Measurements from ENCODE around the gene LHX5.
"Not testable (repeated sequence)": the region's sequence is repeated elsewhere in the genome, so short reads cannot be mapped to it uniquely, and the experiment has no call there.

The LHX5 gene

GRCh38 chr12:113471619-113472171, at the start of gene LHX5:
Gene LHX5 (minus strand): TSS chr12:113471871. CDS start chr12:113471498, 373 bp downstream.
- DNase-seq, result no peak

GRCh38 chr12:113519464-113520307, 48.0 kb upstream of the LHX5 start:
- no peak for DNase-seq

- no peak for DNase-seq
Observed at GRCh38 chr12:113515082-113515856, 43.6 kb upstream of the LHX5 start.

- no peak for DNase-seq
Observed at GRCh38 chr12:113514602-113515001, 42.9 kb upstream of the LHX5 start.

GRCh38 chr12:113512568-113512967, 40.9 kb upstream of the LHX5 start:
- no peak for DNase-seq

- DNase-seq, result no peak
Observed at GRCh38 chr12:113506867-113507266, 35.2 kb upstream of the LHX5 start.

GRCh38 chr12:113505941-113506340, 34.3 kb upstream of the LHX5 start:
- DNase-seq, result no peak

GRCh38 chr12:113504917-113505316, 33.2 kb upstream of the LHX5 start:
- DNase-seq, result no peak

GRCh38 chr12:113500782-113501311, 29.2 kb upstream of the LHX5 start:
- DNase-seq, result no peak

GRCh38 chr12:113500306-113500675, 28.6 kb upstream of the LHX5 start:
- no peak for DNase-seq

GRCh38 chr12:113498490-113498889, 26.8 kb upstream of the LHX5 start:
- DNase-seq, result no peak

GRCh38 chr12:113497693-113498092, 26.0 kb upstream of the LHX5 start:
- DNase-seq, result no peak

- not testable (repeated sequence) for DNase-seq
Observed at GRCh38 chr12:113495941-113496340, 24.3 kb upstream of the LHX5 start.

GRCh38 chr12:113488322-113488721, 16.7 kb upstream of the LHX5 start:
- DNase-seq, result no peak

- no peak for DNase-seq
Observed at GRCh38 chr12:113486722-113487121, 15.1 kb upstream of the LHX5 start.

GRCh38 chr12:113485330-113485729, 13.7 kb upstream of the LHX5 start:
- DNase-seq, result no peak

GRCh38 chr12:113482334-113482733, 10.7 kb upstream of the LHX5 start:
- DNase-seq, result no peak

GRCh38 chr12:113480336-113480971, 8.8 kb upstream of the LHX5 start:
- DNase-seq, result no peak

GRCh38 chr12:113479590-113480335, 8.1 kb upstream of the LHX5 start:
- DNase-seq, result no peak

- no peak for DNase-seq
Observed at GRCh38 chr12:113479216-113479589, 7.5 kb upstream of the LHX5 start.

GRCh38 chr12:113478351-113479011, 6.8 kb upstream of the LHX5 start:
- DNase-seq, result no peak

GRCh38 chr12:113477842-113478215, 6.2 kb upstream of the LHX5 start:
- DNase-seq, result no peak

All from activated CD4-positive, alpha-beta T cell treated with anti-CD3 and anti-CD28 coated beads for 4 hours (primary cell).